HG03378 (cell line): ENCODE results near the gene PLOD1.
"Not testable (repeated sequence)": the region's sequence is repeated elsewhere in the genome, so short reads cannot be mapped to it uniquely, and the experiment has no call there.

Experiments used
- ATAC-seq: cut with Tn5 transposase; IDR thresholded peaks from one replicate; pipeline ENCODE4 v1.9.1; 2021; ENCODE audit warnings: mild to moderate bottlenecking, moderate library complexity; ENCODE audit not compliant: unreplicated experiment

The PLOD1 gene

GRCh38 chr1:11938722-11939526 is 4.4 kb downstream of the PLOD1 start:
- no peak for ATAC-seq

- not testable (repeated sequence) for ATAC-seq
These were observed 5.3 kb downstream of the PLOD1 start for GRCh38 chr1:11939794-11940193.

GRCh38 chr1:11940260-11940921 is 5.9 kb downstream of the PLOD1 start:
- ATAC-seq = no peak

GRCh38 chr1:11942280-11942679 is 7.8 kb downstream of the PLOD1 start:
- ATAC-seq = no peak

- ATAC-seq = no peak
These were observed 9.1 kb downstream of the PLOD1 start for GRCh38 chr1:11943619-11944018.

- no peak for ATAC-seq
These were observed 9.9 kb downstream of the PLOD1 start for GRCh38 chr1:11944358-11944931.

- ATAC-seq = no peak
These were observed 12.1 kb downstream of the PLOD1 start for GRCh38 chr1:11946647-11947046.

GRCh38 chr1:11948822-11949458 is 14.4 kb downstream of the PLOD1 start:
- no peak for ATAC-seq

GRCh38 chr1:11951901-11952300 is 17.4 kb downstream of the PLOD1 start:
- no peak for ATAC-seq

GRCh38 chr1:11952455-11953109 is 18.1 kb downstream of the PLOD1 start:
- ATAC-seq = no peak

- no peak for ATAC-seq
These were observed 20.7 kb downstream of the PLOD1 start for GRCh38 chr1:11955221-11955620.

GRCh38 chr1:11957398-11957797 is 22.9 kb downstream of the PLOD1 start:
- no peak for ATAC-seq

GRCh38 chr1:11957897-11958296 is 23.4 kb downstream of the PLOD1 start:
- ATAC-seq = no peak

- no peak for ATAC-seq
These were observed 25.8 kb downstream of the PLOD1 start for GRCh38 chr1:11960276-11960675.

- no peak for ATAC-seq
These were observed 26.2 kb downstream of the PLOD1 start for GRCh38 chr1:11960715-11961114.

- no peak for ATAC-seq
These were observed 26.7 kb downstream of the PLOD1 start for GRCh38 chr1:11961230-11961629.

- ATAC-seq = no peak
These were observed 29.1 kb downstream of the PLOD1 start for GRCh38 chr1:11963622-11964021.

GRCh38 chr1:11964656-11965055 is 30.1 kb downstream of the PLOD1 start:
- no peak for ATAC-seq

- ATAC-seq = no peak
These were observed 32.6 kb downstream of the PLOD1 start for GRCh38 chr1:11967028-11967547.

- ATAC-seq = no peak
These were observed 36.1 kb downstream of the PLOD1 start for GRCh38 chr1:11970441-11971185.
